Measurements from ENCODE around the gene REV3L. TPM values are rescaled to one million over a fixed set of nuclear protein-coding genes. Genes with fewer than 3 reads are reported as not detected.
"Not testable (repeated sequence)": the region's sequence is repeated elsewhere in the genome, so short reads cannot be mapped to it uniquely, and the experiment has no call there.

The REV3L gene
- total and polyA plus RNA-seq, 2 of the 8 experiments (the other 6 are each of a cell fraction or from before 2014, with no cell fraction given), result 2.1 to 6.6 TPM

GRCh38 chr6:111284356-111284755 is 198.7 kb downstream of the REV3L start:
- not testable (repeated sequence) for H3K14ac ChIP-seq (ENCODE audit: insufficient read length); H2BK20ac ChIP-seq (ENCODE audit: low read length); H2BK15ac ChIP-seq (ENCODE audit: low read length); H2BK5ac ChIP-seq (ENCODE audit: low read depth, low read length); FAIRE-seq; H3K23me2 ChIP-seq (ENCODE audit: low read depth, low read length); H4K8ac ChIP-seq (ENCODE audit: extremely low read depth, insufficient read depth, low read length); H3K79me1 ChIP-seq (ENCODE audit: low read depth, low read length); H3K56ac ChIP-seq (replicated peaks; ENCODE audit: insufficient read length, low read depth, low read length); H3K23ac ChIP-seq (ENCODE audit: insufficient read length); H3K4me2 ChIP-seq (ENCODE audit: insufficient read depth in 1 of 2, low read depth in 2 of 2, low read length in 2 of 2); H4K91ac ChIP-seq (replicated peaks; ENCODE audit: insufficient read length, low read length); H3K4me3 ChIP-seq (ENCODE audit: extremely low read depth in 1 of 4, insufficient read depth in 2 of 4, low read depth in 3 of 4, low read length in 4 of 4); H3K79me2 ChIP-seq (ENCODE audit: control insufficient read depth in 1 of 2, insufficient read depth in 2 of 2, low read length in 2 of 2); H4K5ac ChIP-seq (ENCODE audit: insufficient read length, low read depth, low read length); H2AK5ac ChIP-seq (ENCODE audit: low read depth, low read length); DNase-seq (ENCODE audit: low read depth in 1 of 2, low spot score in 2 of 2); H3K4ac ChIP-seq (replicated peaks; ENCODE audit: insufficient read length, low read depth, low read length); H3K27ac ChIP-seq (ENCODE audit: low read depth, low read length); H3K9me3 ChIP-seq (ENCODE audit: insufficient read depth in 2 of 2, low read depth in 1 of 2, low read length in 1 of 2); H2AFZ ChIP-seq (ENCODE audit: low read length); H3K4me1 ChIP-seq (replicated peaks in 1 of 4; ENCODE audit: control insufficient read depth in 3 of 4, insufficient read depth in 4 of 4, low read length in 3 of 4); H4K20me1 ChIP-seq (replicated peaks in 1 of 2; ENCODE audit: control insufficient read depth in 1 of 2, insufficient read depth in 2 of 2, low read length in 2 of 2); H3K27me3 ChIP-seq (replicated peaks in 1 of 4; ENCODE audit: control insufficient read depth in 3 of 4, extremely low read depth in 1 of 4, insufficient read depth in 3 of 4, low read length in 3 of 4); H2BK120ac ChIP-seq (replicated peaks; ENCODE audit: low read depth, low read length); H3K9ac ChIP-seq (replicated peaks in 1 of 4; ENCODE audit: extremely low read depth in 1 of 4, low read depth in 3 of 4, low read length in 3 of 4); H3K18ac ChIP-seq (ENCODE audit: extremely low read depth, low read length); H2BK12ac ChIP-seq (ENCODE audit: low read depth, low read length)
- WGBS, 2 experiments (ENCODE audit: extremely low coverage in 1 of 2, insufficient coverage in 1 of 2, insufficient read length in 1 of 2, insufficient replicate concordance in 2 of 2, low coverage in 1 of 2, low lambda C conversion rate in 2 of 2, missing lambda C conversion rate in 1 of 2), result 87% methylated on average over 5 of the region's 5 CpGs; no CpG with 5 or more reads in 1 of the 2 experiments
- POLR2A ChIA-PET (ENCODE audit: partially characterized antibody), result interaction anchor here (1.0 kb wide), 1 partner anchor 16 kb away, joined by 3 read pairs; no protein-coding TSS in a partner anchor
- CTCF ChIA-PET (ENCODE audit: partially characterized antibody), result interaction anchor here (2.7 kb wide), 1 partner anchor 25 kb away, joined by 10 read pairs; a partner anchor contains a TSS
- peaks cover 0 to 28% (median 7%) of the 10 kb centered on the region in 4 experiments; a peak in 3 of 8 replicates for H3K36me3 ChIP-seq (ENCODE audit: control insufficient read depth in 2 of 4, insufficient read depth in 4 of 4, low read length in 3 of 4)

Data from H1 (cell line).